Lung (tissue), 12 donors: ENCODE results near the gene TMEM41A. TPM values are rescaled to one million over a fixed set of nuclear protein-coding genes. Genes with fewer than 3 reads are reported as not detected.

Experiments
- ATAC-seq: fragments of 200-7000 bp; cut with Tn5 transposase; one replicate; pipeline ENCODE4 v1.9.1; 2020; ENCODE audit warnings: moderate number of reproducible peaks; ENCODE audit not compliant: insufficient read depth, low FRiP score
- DNase-seq, 3 donors: peaks; one replicate each; pipeline ENCODE4 v3.0.0-alpha.2; 2013 to 2017
- H3K27ac ChIP-seq, 2 donors: one replicate each; pipeline ENCODE4 v1.5.1; 2013; ENCODE audit warnings: mild to moderate bottlenecking in 2 of 2, moderate library complexity in 2 of 2, control low read depth in 1 of 2, inconsistent platforms in 1 of 2, low read depth in 1 of 2, low read length in 1 of 2
- H3K27me3 ChIP-seq, 3 donors: one replicate each; pipeline ENCODE4 v1.5.1; 2013; ENCODE audit warnings: low read length in 2 of 3; ENCODE audit not compliant: control insufficient read depth in 3 of 3, insufficient read depth in 3 of 3
- H3K36me3 ChIP-seq, 4 donors: one replicate each; pipeline ENCODE4 v1.5.1; 2013; ENCODE audit warnings: low read length in 4 of 4, mild to moderate bottlenecking in 1 of 4, moderate library complexity in 1 of 4; ENCODE audit not compliant: control insufficient read depth in 4 of 4, insufficient read depth in 4 of 4
- H3K4me1 ChIP-seq, 5 donors: one replicate each; pipeline ENCODE4 v1.5.1; 2013; ENCODE audit warnings: low read length in 5 of 5, mild to moderate bottlenecking in 2 of 5, moderate library complexity in 1 of 5; ENCODE audit not compliant: control insufficient read depth in 5 of 5, insufficient read depth in 5 of 5
- H3K4me3 ChIP-seq: one replicate; pipeline ENCODE4 v1.5.1; 2013; ENCODE audit warnings: mild to moderate bottlenecking, control low read depth, moderate library complexity
- H3K9ac ChIP-seq, 2 donors: one replicate each; pipeline ENCODE4 v1.5.1; 2013; ENCODE audit warnings: low read length in 2 of 2, control low read depth in 1 of 2; ENCODE audit not compliant: insufficient read depth in 1 of 2
- H3K9me3 ChIP-seq, 4 donors: one replicate each; pipeline ENCODE4 v1.5.1; 2013; ENCODE audit warnings: low read length in 3 of 4, mild to moderate bottlenecking in 1 of 4, moderate library complexity in 1 of 4; ENCODE audit not compliant: control insufficient read depth in 4 of 4, insufficient read depth in 3 of 4
- CTCF ChIP-seq: IDR thresholded peaks from 2 replicates; pipeline ENCODE4 v1.5.1; 2012; ENCODE audit warnings: mild to moderate bottlenecking; ENCODE audit errors: control extremely low read depth, extremely low read depth
- WGBS, 2 donors: extraction: QIAGEN DNeasy Blood & Tissue Kit; methylation state at CpG; one replicate each; pipeline ENCODE4 v1.1.7; 2013; 5-methylcytosine and 5-hydroxymethylcytosine counted together
- polyA plus RNA-seq, 2 donors: library from polyadenylated mRNA; stranded (reverse); fragments of 200-250 nt; gene quantifications; one replicate each; pipeline ENCODE4 v1.2.1, GENCODE V29; 2013
- total RNA-seq, 2 donors: library from RNA; depleted of rRNA in 1 of 2; stranded (reverse); fragments of >200 nt in 1 of 2; gene quantifications; one replicate each; pipeline ENCODE4 v1.2.1, GENCODE V29; 2014 to 2021
- donor health status: control.
- donor health status: control.
- donor health status: Bipolar disorder and iron deficiency.
- donor health status: healthy.
- donor health status: DM: yes; HTN: yes; CAD: no.

Gene TMEM41A
- total and polyA plus RNA-seq, 4 donors = 18.4 to 36.4 (median 24.9) TPM

- ATAC-seq = no peak
- DNase-seq = no peak
- no peak overlapping the region for H3K9ac ChIP-seq
- peaks cover 0 to 7% (median 0%) of the 10 kb centered on the region in 4 donors for H3K36me3 ChIP-seq
- WGBS, 2 donors = 76 to 87% methylated on average over 7 of the region's 7 CpGs
- H3K4me1 ChIP-seq = no peaks in the 10 kb centered on the region
- peak overlapping the region in 1 of 2 donors; percentile 42 for H3K27ac ChIP-seq
- H3K27me3 ChIP-seq = peaks cover 0 to 2% (median 0%) of the 10 kb centered on the region in 3 donors
- TF ChIP-seq CTCF = no peak
- no peaks in the 10 kb centered on the region for H3K9me3 ChIP-seq
- H3K4me3 ChIP-seq = no peak overlapping the region
Measured at GRCh38 chr3:185521349-185522138, 22.7 kb upstream of the TMEM41A start.

- 85 to 91% methylated on average over 5 of the region's 5 CpGs for WGBS, 2 donors
- peaks cover 0 to 2% (median 0%) of the 10 kb centered on the region in 3 donors for H3K27me3 ChIP-seq
- DNase-seq = no peak
- no peak overlapping the region for H3K4me3 ChIP-seq
- no peak for TF ChIP-seq CTCF
- no peak for ATAC-seq
- no peaks in the 10 kb centered on the region for H3K9me3 ChIP-seq
- H3K4me1 ChIP-seq = no peaks in the 10 kb centered on the region
- H3K36me3 ChIP-seq = peaks cover 0 to 7% (median 0%) of the 10 kb centered on the region in 4 donors
- no peak overlapping the region for H3K9ac ChIP-seq
- no peak overlapping the region for H3K27ac ChIP-seq
Measured at GRCh38 chr3:185519021-185519420, 20.2 kb upstream of the TMEM41A start.

- H3K27ac ChIP-seq = no peak overlapping the region
- H3K9ac ChIP-seq = no peak overlapping the region
- H3K4me3 ChIP-seq = no peak overlapping the region
- peaks cover 0 to 6% (median 0%) of the 10 kb centered on the region in 4 donors for H3K36me3 ChIP-seq
- 85 to 90% methylated on average over 2 of the region's 2 CpGs for WGBS, 2 donors
- H3K27me3 ChIP-seq = no peaks in the 10 kb centered on the region
- no peak for TF ChIP-seq CTCF
- DNase-seq (no peak), ATAC-seq (no peak)
- no peaks in the 10 kb centered on the region for H3K9me3 ChIP-seq
- H3K4me1 ChIP-seq = no peaks in the 10 kb centered on the region
Measured at GRCh38 chr3:185517387-185518130, 18.7 kb upstream of the TMEM41A start.
